MM.1S (cell line): ENCODE results near the gene ABCC4.

Experiments used
- EZH2 ChIP-seq: fragments of 300-600 bp; sonication (generic); optimal IDR thresholded peaks from 2 replicates; pipeline ENCODE3; 2017; ENCODE audit warnings: low read depth, mild to moderate bottlenecking, antibody characterized with exemption, low read length, mixed read lengths
- EZH2phosphoT487 ChIP-seq: fragments of 300-600 bp; sonication (generic); IDR thresholded peaks from 2 replicates; pipeline ENCODE4 v1.6.1; 2018; ENCODE audit warnings: antibody characterized with exemption, low read length
- TF ChIP-seq, protein P1 (sequence below): fragments of 300-600 bp; sonication (generic); IDR thresholded peaks from 2 replicates; pipeline ENCODE4 v1.5.1; 2016; ENCODE audit warnings: antibody characterized with exemption, low read length, mixed read lengths

DNA sequence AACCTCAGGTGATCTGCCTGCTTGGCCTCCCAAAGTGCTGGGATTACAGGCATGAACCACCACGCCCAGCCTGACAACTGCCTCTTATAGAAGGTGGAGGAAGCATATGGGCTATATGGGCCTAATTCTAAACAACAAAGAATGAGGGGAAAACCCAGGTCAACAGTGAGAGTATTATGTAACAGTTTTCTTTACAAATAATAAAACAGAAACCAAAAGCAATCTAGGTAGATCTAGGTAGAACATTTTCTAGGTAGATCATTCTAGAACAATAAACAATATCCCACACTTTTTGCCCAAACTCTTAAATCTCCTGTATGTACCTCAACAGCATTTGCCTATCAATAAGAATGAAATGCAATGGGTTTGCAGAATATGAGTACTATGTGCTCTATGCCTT is 267.4 kb downstream of the ABCC4 start:
- TF ChIP-seq, protein P1, sequence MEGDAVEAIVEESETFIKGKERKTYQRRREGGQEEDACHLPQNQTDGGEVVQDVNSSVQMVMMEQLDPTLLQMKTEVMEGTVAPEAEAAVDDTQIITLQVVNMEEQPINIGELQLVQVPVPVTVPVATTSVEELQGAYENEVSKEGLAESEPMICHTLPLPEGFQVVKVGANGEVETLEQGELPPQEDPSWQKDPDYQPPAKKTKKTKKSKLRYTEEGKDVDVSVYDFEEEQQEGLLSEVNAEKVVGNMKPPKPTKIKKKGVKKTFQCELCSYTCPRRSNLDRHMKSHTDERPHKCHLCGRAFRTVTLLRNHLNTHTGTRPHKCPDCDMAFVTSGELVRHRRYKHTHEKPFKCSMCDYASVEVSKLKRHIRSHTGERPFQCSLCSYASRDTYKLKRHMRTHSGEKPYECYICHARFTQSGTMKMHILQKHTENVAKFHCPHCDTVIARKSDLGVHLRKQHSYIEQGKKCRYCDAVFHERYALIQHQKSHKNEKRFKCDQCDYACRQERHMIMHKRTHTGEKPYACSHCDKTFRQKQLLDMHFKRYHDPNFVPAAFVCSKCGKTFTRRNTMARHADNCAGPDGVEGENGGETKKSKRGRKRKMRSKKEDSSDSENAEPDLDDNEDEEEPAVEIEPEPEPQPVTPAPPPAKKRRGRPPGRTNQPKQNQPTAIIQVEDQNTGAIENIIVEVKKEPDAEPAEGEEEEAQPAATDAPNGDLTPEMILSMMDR: no peak
- no peak for TF ChIP-seq EZH2
- TF ChIP-seq EZH2phosphoT487: no peak
